Adrenal gland (tissue), 12 donors: ENCODE measurements around the gene SEPTIN3. TPM values are rescaled to one million over a fixed set of nuclear protein-coding genes. Genes with fewer than 3 reads are reported as not detected.

Experiments
- DNase-seq, 7 donors: peaks; one replicate each; pipeline ENCODE4 v3.0.0-alpha.2; 2019 to 2020
- H3K27ac ChIP-seq, 5 donors: fragments of 200-600 bp; sonication (generic) in 4 of 5; 1 replicate in 3 of 5; 2 replicates in 2 of 5; pipeline versions ENCODE4 v1.5.1 to v1.8.0; 2016 to 2020; ENCODE audit warnings: mild to moderate bottlenecking in 1 of 5
- H3K27me3 ChIP-seq: fragments of 200-600 bp; 2 replicates; pipeline ENCODE4 v1.8.0; 2021
- H3K36me3 ChIP-seq, 2 donors: fragments of 200-600 bp; replicated peaks in 1 of 2; 1 replicate in 1 of 2; 2 replicates in 1 of 2; pipeline versions ENCODE4 v1.5.1 to v1.8.0; 2018 to 2022
- H3K4me1 ChIP-seq, 2 donors: fragments of 200-600 bp; replicated peaks in 1 of 2; 1 replicate in 1 of 2; 2 replicates in 1 of 2; pipeline versions ENCODE4 v1.5.1 to v1.8.0; 2018 to 2021
- H3K4me3 ChIP-seq, 4 donors: fragments of 200-600 bp; sonication (generic) in 3 of 4; one replicate each; pipeline ENCODE4 v1.5.1; 2016 to 2018
- H3K9me3 ChIP-seq, 3 donors: fragments of 200-600 bp; sonication (generic) in 1 of 3; replicated peaks in 1 of 3; 1 replicate in 2 of 3; 2 replicates in 1 of 3; pipeline versions ENCODE4 v1.5.1 to v1.8.0; 2016 to 2021
- POLR2A ChIP-seq, 2 donors: fragments of 450-650 bp; IDR thresholded peaks; one replicate each; pipeline ENCODE4 v1.6.1; 2017; ENCODE audit warnings: antibody characterized with exemption in 2 of 2, mild to moderate bottlenecking in 2 of 2, moderate library complexity in 1 of 2
- WGBS, 4 donors: extraction: QIAGEN DNeasy Blood & Tissue Kit in 2 of 4; methylation state at CpG; one replicate each; pipeline versions ENCODE4 v1.1.5 to v1.1.7; 2013 to 2017; 5-methylcytosine and 5-hydroxymethylcytosine counted together
- intact Hi-C, 2 donors: fragments of 100-400 bp; cut with DNase I; formaldehyde crosslinking; loops; one replicate each; pipeline versions ENCODE4 v1.14.1 to v1.15.0; 2022 to 2023
- polyA plus RNA-seq, 3 donors: library from polyadenylated mRNA; stranded (reverse); fragments of 200-250 nt in 2 of 3; fragments of 350-450 nt in 1 of 3; fragmentation: Illumina TruSeq in 1 of 3; extraction: RNeasy Lipid Tissue Mini Kit (QIAGEN cat#74804) in 1 of 3; gene quantifications; one replicate each; pipeline ENCODE4 v1.2.3, GENCODE V29; 2013 to 2014
- total RNA-seq, 9 donors: library from RNA; depleted of rRNA in 4 of 9; stranded (reverse); fragments of >200 nt in 4 of 9; fragments of 120-200 nt in 1 of 9; fragmentation: NEBNext Ultra II Directional in 1 of 9; extraction: Animal tissue kit (Norgen Biotek cat#: 25700) in 1 of 9; gene quantifications; one replicate each; pipeline versions ENCODE4 v1.1.0 to v1.2.4, GENCODE V29; 2013 to 2023
- TF ChIP-seq, protein P1 (sequence below), 6 experiments: fragments of 450-650 bp in 4 of 6; fragments of 200-600 bp in 2 of 6; sonication (generic) in 1 of 6; IDR thresholded peaks; 1 replicate in 5 of 6; 2 replicates in 1 of 6; pipeline versions ENCODE4 v1.5.1 to v1.8.0; 2016 to 2021; ENCODE audit warnings: antibody characterized with exemption in 6 of 6, mild to moderate bottlenecking in 2 of 6, moderate library complexity in 1 of 6
- donor health status: healthy with polysubstance abuse.
- donor health status: Bipolar disorder and iron deficiency.
- donor health status: DM: yes; HTN: yes; CAD: no.
- donor health status: DM: no; HTN: no; CAD: no.
- donor health status: DM: no; HTN: no; CAD: no.
- donor health status: DM: yes; HTN: yes; CAD: no.

The SEPTIN3 gene
- total and polyA plus RNA-seq, 12 donors: 0.14 to 7.4 (median 2.1) TPM; not detected in 2

DNA sequence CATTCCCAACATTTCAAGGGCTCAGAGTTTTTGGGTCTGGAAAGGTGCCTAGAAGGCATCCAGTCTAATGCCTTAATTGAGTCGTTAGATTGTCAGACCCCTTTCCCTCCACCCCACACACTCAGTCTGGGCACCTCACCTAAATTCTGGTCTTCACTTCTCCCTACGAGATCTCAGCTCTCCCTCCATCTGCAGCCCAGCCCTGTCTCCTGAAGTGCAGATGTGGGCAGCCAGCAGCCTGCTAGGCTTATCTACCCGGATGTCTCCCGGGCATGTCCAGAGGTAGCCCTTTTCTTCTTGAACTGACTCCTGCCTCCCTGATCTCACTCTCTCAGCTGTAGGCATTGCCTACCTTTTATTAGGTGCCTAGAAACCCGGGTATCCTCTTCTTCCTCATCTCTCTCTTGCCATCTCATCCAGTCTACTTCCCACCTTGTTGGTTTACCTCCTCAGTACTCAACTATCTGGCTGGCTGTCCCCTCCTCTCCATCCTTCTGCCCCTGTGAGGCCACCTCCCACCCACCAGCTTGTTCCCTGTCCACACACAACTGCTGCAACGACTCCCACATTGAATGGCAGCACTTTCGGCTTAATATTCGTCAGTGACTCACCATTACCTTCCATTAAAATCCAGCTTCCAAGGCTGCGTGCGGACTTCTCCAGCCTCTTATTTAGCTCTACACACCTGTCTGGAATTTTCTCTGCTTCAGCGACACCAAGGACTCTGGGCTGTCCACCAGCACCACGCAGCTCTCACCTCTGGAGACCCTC lies 6.2 kb downstream of the SEPTIN3 start:
- Histone ChIP-seq H3K4me1 (no peaks in the 10 kb centered on the region), H3K9me3 (no peaks in the 10 kb centered on the region), H3K27me3 (peaks cover 23% of the 10 kb centered on the region), H3K27ac (no peak overlapping the region), H3K36me3 (no peaks in the 10 kb centered on the region), H3K4me3 (no peak overlapping the region)
- 60 to 68% (median 64%) methylated on average over 12 of the region's 12 CpGs for WGBS, 4 donors
- TF ChIP-seq, protein P1, sequence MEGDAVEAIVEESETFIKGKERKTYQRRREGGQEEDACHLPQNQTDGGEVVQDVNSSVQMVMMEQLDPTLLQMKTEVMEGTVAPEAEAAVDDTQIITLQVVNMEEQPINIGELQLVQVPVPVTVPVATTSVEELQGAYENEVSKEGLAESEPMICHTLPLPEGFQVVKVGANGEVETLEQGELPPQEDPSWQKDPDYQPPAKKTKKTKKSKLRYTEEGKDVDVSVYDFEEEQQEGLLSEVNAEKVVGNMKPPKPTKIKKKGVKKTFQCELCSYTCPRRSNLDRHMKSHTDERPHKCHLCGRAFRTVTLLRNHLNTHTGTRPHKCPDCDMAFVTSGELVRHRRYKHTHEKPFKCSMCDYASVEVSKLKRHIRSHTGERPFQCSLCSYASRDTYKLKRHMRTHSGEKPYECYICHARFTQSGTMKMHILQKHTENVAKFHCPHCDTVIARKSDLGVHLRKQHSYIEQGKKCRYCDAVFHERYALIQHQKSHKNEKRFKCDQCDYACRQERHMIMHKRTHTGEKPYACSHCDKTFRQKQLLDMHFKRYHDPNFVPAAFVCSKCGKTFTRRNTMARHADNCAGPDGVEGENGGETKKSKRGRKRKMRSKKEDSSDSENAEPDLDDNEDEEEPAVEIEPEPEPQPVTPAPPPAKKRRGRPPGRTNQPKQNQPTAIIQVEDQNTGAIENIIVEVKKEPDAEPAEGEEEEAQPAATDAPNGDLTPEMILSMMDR (IDR thresholded peaks at IDR 0.05): no peak
- TF ChIP-seq POLR2A (IDR thresholded peaks at IDR 0.05): no peak
- intact Hi-C loops: loop anchor here in 1 of 2 donors (10.0 kb wide), 1 partner anchor 459 kb away; the partner anchor contains the start of gene NFAM1
- DNase-seq: no peak

DNA sequence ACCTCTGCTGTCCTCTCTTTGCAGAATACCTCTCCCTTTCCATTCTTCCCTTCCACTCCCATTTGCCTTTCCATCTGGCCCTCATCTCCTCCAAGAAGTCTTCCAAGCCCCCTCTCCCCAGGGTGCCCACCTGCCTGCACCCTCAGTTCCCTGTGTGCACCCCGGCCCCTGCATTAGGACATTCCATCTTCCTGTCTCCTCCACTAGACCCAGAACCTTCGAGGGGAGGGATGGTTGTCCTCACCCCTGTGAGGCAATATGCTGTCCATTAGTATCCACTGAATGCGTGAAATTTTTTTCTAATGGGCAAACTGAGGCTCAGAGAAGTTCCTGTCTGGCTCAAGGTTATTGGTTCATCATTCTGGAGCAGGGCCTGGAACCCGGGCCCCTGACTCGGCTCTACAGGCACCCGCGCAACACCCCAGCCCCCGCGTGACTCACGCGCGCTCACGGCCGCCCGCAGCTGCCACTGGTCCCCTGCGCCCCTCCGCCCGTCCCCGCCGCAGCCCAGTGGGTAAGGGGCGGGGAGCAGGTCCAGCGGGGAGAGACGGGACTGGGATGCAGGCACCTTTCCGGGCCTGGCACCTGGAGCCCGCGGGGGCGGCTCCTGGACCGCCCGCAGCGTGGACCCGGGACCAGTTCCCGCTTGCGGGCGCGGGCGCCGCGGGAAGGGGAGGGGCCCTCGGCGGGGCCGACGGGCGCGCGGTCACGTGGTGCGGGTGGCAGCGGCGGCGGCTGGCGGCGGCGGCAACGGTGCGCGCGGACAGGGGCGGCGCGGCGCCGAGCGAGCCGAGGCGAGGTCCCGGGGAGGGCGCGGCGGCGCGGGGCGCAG lies 7.0 kb downstream of the SEPTIN3 start:
- intact Hi-C loops: loop anchor here in 1 of 2 donors (10.0 kb wide), 1 partner anchor 459 kb away; the partner anchor contains the start of gene NFAM1
- Histone ChIP-seq H3K36me3 (no peaks in the 10 kb centered on the region), H3K27ac (no peak overlapping the region), H3K9me3 (no peaks in the 10 kb centered on the region), H3K4me3 (peak overlapping the region in 1 of 4 donors; percentile 68), H3K27me3 (peaks cover 23% of the 10 kb centered on the region), H3K4me1 (no peaks in the 10 kb centered on the region)
- DNase-seq: peak in 3 of 7 donors; percentile 31 to 48 (median 33)
- TF ChIP-seq, protein P1 (IDR thresholded peaks at IDR 0.05): no peak
- no peak for TF ChIP-seq POLR2A (IDR thresholded peaks at IDR 0.05)
- WGBS, 4 donors: 2 to 13% (median 5%) methylated on average over 9 to 70 of the region's 72 CpGs

DNA sequence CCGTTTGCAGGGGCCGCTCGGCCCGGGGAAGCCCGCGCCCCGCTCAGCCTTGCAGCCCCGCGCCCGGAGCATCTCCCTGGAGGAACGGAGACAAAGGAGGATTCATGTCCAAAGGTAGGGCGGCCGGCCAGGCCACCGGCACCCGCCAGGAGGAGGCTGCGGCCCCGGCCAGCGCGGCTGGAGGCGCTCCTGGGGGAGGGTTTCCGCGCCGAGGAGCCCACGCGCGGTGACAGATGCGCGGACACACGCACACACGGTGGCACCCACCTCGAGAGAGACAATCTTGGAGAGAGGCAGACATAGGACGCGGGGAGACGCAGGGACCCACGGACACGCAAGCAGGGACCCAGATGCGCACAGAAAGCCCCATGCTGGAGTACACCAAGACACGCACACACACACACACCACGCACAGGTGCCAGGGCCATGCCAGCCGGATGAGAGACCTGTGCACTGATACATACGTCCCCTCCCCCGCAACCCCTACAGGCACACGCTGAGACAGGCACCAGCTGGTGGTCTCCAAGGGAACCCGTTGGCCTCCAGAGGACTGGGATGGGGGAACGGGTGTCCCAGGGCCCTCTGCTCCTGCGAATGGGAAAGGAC lies 7.8 kb downstream of the SEPTIN3 start:
- Histone ChIP-seq H3K27ac (no peak overlapping the region), H3K4me3 (peak overlapping the region in 1 of 4 donors; percentile 68), H3K27me3 (peaks cover 23% of the 10 kb centered on the region), H3K9me3 (no peaks in the 10 kb centered on the region), H3K36me3 (no peaks in the 10 kb centered on the region), H3K4me1 (no peaks in the 10 kb centered on the region)
- intact Hi-C loops: loop anchor here in 1 of 2 donors (10.0 kb wide), 1 partner anchor 458 kb away; the partner anchor contains the start of gene NFAM1
- no peak for TF ChIP-seq POLR2A (IDR thresholded peaks at IDR 0.05)
- TF ChIP-seq, protein P1 (IDR thresholded peaks at IDR 0.05): no peak
- no peak for DNase-seq
- 0 to 20% (median 5%) methylated on average over 1 to 46 of the region's 46 CpGs for WGBS, 4 donors

DNA sequence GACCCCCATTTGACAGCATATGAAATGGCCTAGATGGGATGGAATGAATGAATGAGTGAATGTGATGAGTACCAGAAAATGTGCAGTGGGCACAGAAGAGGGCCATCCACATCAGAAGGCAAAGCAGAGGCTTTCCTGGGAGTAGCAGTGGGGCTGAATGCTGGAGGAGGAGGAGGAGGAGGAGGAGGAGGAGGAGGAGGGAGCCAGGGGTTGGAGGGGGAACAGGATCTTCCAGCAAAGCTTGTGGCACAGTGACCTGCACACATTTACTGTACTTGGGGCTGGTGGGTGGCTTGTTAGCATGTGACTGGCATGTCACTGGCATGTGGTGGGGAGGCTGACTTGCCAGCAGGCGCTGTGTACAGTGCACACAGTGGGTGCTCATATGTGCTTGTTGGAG lies 9.5 kb downstream of the SEPTIN3 start:
- 100% methylated on average over 1 of the region's 1 CpG for WGBS, 4 donors
- H3K4me1 ChIP-seq: no peaks in the 10 kb centered on the region
- H3K9me3 ChIP-seq: no peaks in the 10 kb centered on the region
- H3K4me3 ChIP-seq: no peak overlapping the region
- H3K27ac ChIP-seq: no peak overlapping the region
- intact Hi-C loops: loop anchor here in 1 of 2 donors (10.0 kb wide), 1 partner anchor 456 kb away; the partner anchor contains the start of gene NFAM1
- H3K36me3 ChIP-seq: no peaks in the 10 kb centered on the region
- peaks cover 17% of the 10 kb centered on the region for H3K27me3 ChIP-seq
- no peak for TF ChIP-seq POLR2A (IDR thresholded peaks at IDR 0.05)
- TF ChIP-seq, protein P1 (IDR thresholded peaks at IDR 0.05): no peak
- no peak for DNase-seq
